Lower lobe of right lung (tissue), 2 donors: ENCODE results near the gene PIWIL4. TPM values are rescaled to one million over a fixed set of nuclear protein-coding genes. Genes with fewer than 3 reads are reported as not detected.
A peak's percentile ranks its signal among the peaks of the same experiment; 100 is the strongest.

Experiments used
- ATAC-seq, 2 donors: fragments of 200-7000 bp; cut with Tn5 transposase; one replicate each; pipeline ENCODE4 v1.9.1; 2020 to 2022; ENCODE audit warnings: mild to moderate bottlenecking in 2 of 2, moderate library complexity in 2 of 2
- DNase-seq: peaks from one replicate; pipeline ENCODE4 v3.0.0-alpha.2; 2020
- H3K27ac ChIP-seq: fragments of 200-600 bp; one replicate; pipeline ENCODE4 v1.8.0; 2022
- H3K27me3 ChIP-seq: fragments of 200-600 bp; one replicate; pipeline ENCODE4 v1.8.0; 2022; ENCODE audit warnings: low read depth
- H3K36me3 ChIP-seq: fragments of 200-600 bp; one replicate; pipeline ENCODE4 v1.8.0; 2022; ENCODE audit warnings: mild to moderate bottlenecking
- H3K4me1 ChIP-seq: fragments of 200-600 bp; one replicate; pipeline ENCODE4 v1.8.0; 2022
- H3K4me3 ChIP-seq: fragments of 200-600 bp; one replicate; pipeline ENCODE4 v1.8.0; 2022; ENCODE audit warnings: mild to moderate bottlenecking
- H3K9me3 ChIP-seq: fragments of 200-600 bp; one replicate; pipeline ENCODE4 v1.8.0; 2022
- intact Hi-C: fragments of 100-400 bp; cut with DNase I; formaldehyde crosslinking; loops from one replicate; pipeline ENCODE4 v1.11.0; 2022
- total RNA-seq: library from RNA; stranded (reverse); fragmentation: NEBNext Ultra II Directional; extraction: Animal tissue kit (Norgen Biotek cat#: 25700); gene quantifications from one replicate; pipeline ENCODE4 v1.2.1, GENCODE V29; 2021
- TF ChIP-seq, protein P1 (sequence below): fragments of 200-600 bp; IDR thresholded peaks from one replicate; pipeline ENCODE4 v1.8.0; 2022; ENCODE audit warnings: antibody characterized with exemption, mild to moderate bottlenecking
- donor health status: DM: no; HTN: yes; CAD: no; lungs with severe emphysema.

PIWIL4 gene
- total RNA-seq, 1 donor from 2014 or later: 1.9 TPM

- ATAC-seq (no peak), DNase-seq (no peak)
- Histone ChIP-seq H3K4me1 (no peaks in the 10 kb centered on the region), H3K27me3 (no peaks in the 10 kb centered on the region), H3K36me3 (no peaks in the 10 kb centered on the region), H3K27ac (no peak overlapping the region), H3K4me3 (no peak overlapping the region), H3K9me3 (peaks cover 3% of the 10 kb centered on the region)
- TF ChIP-seq, protein P1, sequence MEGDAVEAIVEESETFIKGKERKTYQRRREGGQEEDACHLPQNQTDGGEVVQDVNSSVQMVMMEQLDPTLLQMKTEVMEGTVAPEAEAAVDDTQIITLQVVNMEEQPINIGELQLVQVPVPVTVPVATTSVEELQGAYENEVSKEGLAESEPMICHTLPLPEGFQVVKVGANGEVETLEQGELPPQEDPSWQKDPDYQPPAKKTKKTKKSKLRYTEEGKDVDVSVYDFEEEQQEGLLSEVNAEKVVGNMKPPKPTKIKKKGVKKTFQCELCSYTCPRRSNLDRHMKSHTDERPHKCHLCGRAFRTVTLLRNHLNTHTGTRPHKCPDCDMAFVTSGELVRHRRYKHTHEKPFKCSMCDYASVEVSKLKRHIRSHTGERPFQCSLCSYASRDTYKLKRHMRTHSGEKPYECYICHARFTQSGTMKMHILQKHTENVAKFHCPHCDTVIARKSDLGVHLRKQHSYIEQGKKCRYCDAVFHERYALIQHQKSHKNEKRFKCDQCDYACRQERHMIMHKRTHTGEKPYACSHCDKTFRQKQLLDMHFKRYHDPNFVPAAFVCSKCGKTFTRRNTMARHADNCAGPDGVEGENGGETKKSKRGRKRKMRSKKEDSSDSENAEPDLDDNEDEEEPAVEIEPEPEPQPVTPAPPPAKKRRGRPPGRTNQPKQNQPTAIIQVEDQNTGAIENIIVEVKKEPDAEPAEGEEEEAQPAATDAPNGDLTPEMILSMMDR: no peak
- intact Hi-C loops: no loop called here
These were observed 63.1 kb downstream of the PIWIL4 start for GRCh38 chr11:94630221-94630620.

DNA sequence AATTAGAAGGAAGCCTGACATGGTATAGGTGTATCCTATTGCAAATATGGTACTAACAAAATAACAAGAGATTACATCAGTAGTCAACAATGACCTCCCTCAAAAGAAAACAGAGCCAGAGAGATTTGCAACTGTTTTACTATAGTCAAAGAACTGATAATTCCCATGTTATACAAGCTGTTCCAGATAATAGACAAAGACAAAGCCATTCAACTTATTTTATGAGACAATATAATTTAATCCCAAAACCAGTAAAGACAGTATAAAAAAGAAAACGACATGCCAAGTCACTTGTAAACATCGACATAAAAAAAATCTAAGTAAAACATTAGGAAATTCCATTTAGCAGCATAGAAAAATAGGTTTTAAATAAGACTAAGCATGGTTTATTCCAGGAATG, 65.2 kb downstream of the PIWIL4 start:
- ATAC-seq (no peak), DNase-seq (no peak)
- no peak overlapping the region for H3K4me3 ChIP-seq
- H3K4me1 ChIP-seq: no peaks in the 10 kb centered on the region
- H3K36me3 ChIP-seq: no peaks in the 10 kb centered on the region
- intact Hi-C loops: no loop called here
- TF ChIP-seq, protein P1: no peak
- H3K27me3 ChIP-seq: no peaks in the 10 kb centered on the region
- H3K27ac ChIP-seq: no peak overlapping the region
- H3K9me3 ChIP-seq: peaks cover 3% of the 10 kb centered on the region

- no peaks in the 10 kb centered on the region for H3K36me3 ChIP-seq
- H3K4me1 ChIP-seq: peaks cover 19% of the 10 kb centered on the region
- TF ChIP-seq, protein P1: no peak
- H3K4me3 ChIP-seq: no peak overlapping the region
- H3K27me3 ChIP-seq: no peaks in the 10 kb centered on the region
- ATAC-seq: peak in 1 of 2 donors; percentile 43
- DNase-seq: no peak
- no peak overlapping the region for H3K27ac ChIP-seq
- intact Hi-C loops: no loop called here
- H3K9me3 ChIP-seq: no peaks in the 10 kb centered on the region
These were observed 67.9 kb downstream of the PIWIL4 start for GRCh38 chr11:94635072-94635471.

GRCh38 chr11:94636388-94636949, 69.3 kb downstream of the PIWIL4 start:
- Histone ChIP-seq H3K9me3 (no peaks in the 10 kb centered on the region), H3K36me3 (no peaks in the 10 kb centered on the region), H3K27ac (no peak overlapping the region), H3K4me3 (no peak overlapping the region), H3K27me3 (no peaks in the 10 kb centered on the region), H3K4me1 (peaks cover 19% of the 10 kb centered on the region)
- ATAC-seq: no peak
- TF ChIP-seq, protein P1: no peak
- DNase-seq: no peak
- intact Hi-C loops: no loop called here

DNA sequence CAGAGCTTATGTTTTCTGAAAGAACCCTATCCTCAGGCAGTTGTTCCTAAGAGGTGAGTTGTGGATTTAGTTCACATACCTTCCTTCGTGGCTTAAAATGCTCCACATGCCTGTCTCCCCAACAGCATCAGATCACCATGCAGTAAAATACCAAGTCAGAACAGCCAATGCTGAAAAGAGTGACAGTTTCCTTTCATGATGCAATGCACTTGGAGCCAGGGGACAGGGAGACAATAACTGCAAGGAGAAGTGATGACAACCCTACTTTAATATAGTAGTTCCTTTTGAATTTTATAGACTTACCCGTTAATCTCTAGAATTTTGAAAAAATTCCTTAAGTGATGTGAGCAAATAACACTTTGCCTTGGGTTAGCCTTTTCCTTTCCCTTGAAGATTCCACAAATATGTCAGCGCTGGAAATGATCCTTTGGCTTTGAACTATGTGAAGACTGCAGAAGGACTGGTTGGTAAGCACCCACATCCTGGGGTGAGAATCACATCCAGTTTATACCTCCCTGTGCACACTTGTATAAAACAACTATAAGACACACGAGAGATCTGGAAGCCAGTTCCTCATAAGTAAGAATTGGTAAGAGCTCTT, 71.2 kb downstream of the PIWIL4 start:
- peak; percentile 28 to 53 for ATAC-seq
- Histone ChIP-seq H3K27me3 (no peaks in the 10 kb centered on the region), H3K4me1 (peaks cover 19% of the 10 kb centered on the region), H3K36me3 (no peaks in the 10 kb centered on the region), H3K4me3 (no peak overlapping the region), H3K27ac (peak overlapping the region; percentile 69), H3K9me3 (no peaks in the 10 kb centered on the region)
- intact Hi-C loops: no loop called here
- no peak for DNase-seq
- TF ChIP-seq, protein P1: no peak
